Parathyroid adenoma (tissue), 2 donors: ENCODE measurements around the gene MCC.

Experiments used
- H2AFZ ChIP-seq: fragments of 300-600 bp; sonication (generic); one replicate; pipeline ENCODE4 v1.7.0; 2017; ENCODE audit warnings: antibody characterized with exemption, mild to moderate bottlenecking
- H3K27ac ChIP-seq: fragments of 300-600 bp; sonication (generic); one replicate; pipeline ENCODE4 v1.7.0; 2017
- H3K27me3 ChIP-seq: fragments of 300-600 bp; sonication (generic); one replicate; pipeline ENCODE4 v1.7.0; 2017; ENCODE audit warnings: low read length; ENCODE audit not compliant: control insufficient read depth, insufficient read depth
- H3K36me3 ChIP-seq: fragments of 300-600 bp; sonication (generic); one replicate; pipeline ENCODE4 v1.7.0; 2017; ENCODE audit warnings: low read length; ENCODE audit not compliant: control insufficient read depth, insufficient read depth
- H3K4me1 ChIP-seq: fragments of 300-600 bp; sonication (generic); one replicate; pipeline ENCODE4 v1.7.0; 2017; ENCODE audit warnings: control low read depth
- H3K4me2 ChIP-seq: fragments of 300-600 bp; sonication (generic); one replicate; pipeline ENCODE4 v1.7.0; 2017; ENCODE audit warnings: low read length
- H3K4me3 ChIP-seq: fragments of 300-600 bp; sonication (generic); one replicate; pipeline ENCODE4 v1.7.0; 2017; ENCODE audit warnings: low read depth, low read length
- H3K79me2 ChIP-seq: fragments of 300-600 bp; sonication (generic); one replicate; pipeline ENCODE4 v1.7.0; 2017; ENCODE audit warnings: control low read depth
- H3K9ac ChIP-seq: fragments of 300-600 bp; sonication (generic); one replicate; pipeline ENCODE4 v1.7.0; 2017; ENCODE audit warnings: mild to moderate bottlenecking
- H3K9me3 ChIP-seq: fragments of 300-600 bp; sonication (generic); one replicate; pipeline ENCODE4 v1.7.0; 2017; ENCODE audit warnings: low read length; ENCODE audit not compliant: control insufficient read depth
- CTCF ChIP-seq: fragments of 300-600 bp; sonication (generic); IDR thresholded peaks from one replicate; pipeline ENCODE4 v1.7.0; 2017; ENCODE audit warnings: antibody characterized with exemption, mild to moderate bottlenecking
- donor health status: primary hyperparathyroidism.

Gene MCC

DNA sequence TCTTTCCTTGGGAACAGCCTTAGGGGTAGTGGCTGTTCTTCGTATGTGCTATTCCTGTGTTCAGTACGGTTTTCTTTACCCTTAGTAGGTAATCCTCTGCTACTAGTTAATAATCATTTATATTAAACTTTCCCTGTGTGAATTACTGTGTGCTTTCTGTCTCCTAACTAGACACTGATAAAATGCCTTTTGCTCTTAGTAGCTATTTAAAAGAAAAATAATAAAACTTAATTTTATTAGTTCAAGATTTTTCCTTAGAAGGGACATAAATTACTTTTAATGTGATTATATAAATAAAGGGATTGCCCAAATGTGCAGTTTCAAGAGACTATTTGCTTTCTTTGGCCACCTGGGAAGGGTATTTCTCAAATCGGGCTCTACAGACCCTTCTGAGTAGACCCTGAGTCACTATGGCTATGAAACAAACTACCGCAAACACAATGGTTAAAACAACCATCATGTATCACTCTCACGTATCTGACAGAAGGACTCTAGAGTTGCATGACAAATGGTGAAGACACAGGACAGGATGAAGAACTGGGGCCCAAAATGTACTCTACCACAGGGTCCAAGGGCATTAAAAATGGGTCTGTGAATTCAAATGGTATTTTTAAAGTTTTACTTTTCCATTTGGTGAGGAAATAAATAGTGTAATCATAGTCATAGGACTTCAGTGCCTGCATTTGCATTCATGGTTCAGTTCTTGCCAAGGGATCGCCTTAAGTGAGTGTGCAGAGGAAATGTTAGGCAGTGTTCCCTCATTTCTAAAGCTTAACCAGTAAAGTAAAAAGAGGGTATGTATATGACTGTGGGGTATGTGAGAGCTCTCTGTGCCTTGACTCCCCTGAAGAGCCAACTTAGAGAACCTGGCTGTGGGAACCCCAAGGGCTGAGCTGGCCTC lies 150.5 kb downstream of the MCC start:
- H3K9ac ChIP-seq = no peak overlapping the region
- H3K9me3 ChIP-seq = no peaks in the 10 kb centered on the region
- H2AFZ ChIP-seq = no peak overlapping the region
- no peak overlapping the region for H3K4me2 ChIP-seq
- TF ChIP-seq CTCF = no peak
- H3K36me3 ChIP-seq = no peaks in the 10 kb centered on the region
- H3K4me3 ChIP-seq = no peak overlapping the region
- no peak overlapping the region for H3K27ac ChIP-seq
- no peaks in the 10 kb centered on the region for H3K27me3 ChIP-seq
- no peaks in the 10 kb centered on the region for H3K79me2 ChIP-seq
- peaks cover under 1% of the 10 kb centered on the region for H3K4me1 ChIP-seq

DNA sequence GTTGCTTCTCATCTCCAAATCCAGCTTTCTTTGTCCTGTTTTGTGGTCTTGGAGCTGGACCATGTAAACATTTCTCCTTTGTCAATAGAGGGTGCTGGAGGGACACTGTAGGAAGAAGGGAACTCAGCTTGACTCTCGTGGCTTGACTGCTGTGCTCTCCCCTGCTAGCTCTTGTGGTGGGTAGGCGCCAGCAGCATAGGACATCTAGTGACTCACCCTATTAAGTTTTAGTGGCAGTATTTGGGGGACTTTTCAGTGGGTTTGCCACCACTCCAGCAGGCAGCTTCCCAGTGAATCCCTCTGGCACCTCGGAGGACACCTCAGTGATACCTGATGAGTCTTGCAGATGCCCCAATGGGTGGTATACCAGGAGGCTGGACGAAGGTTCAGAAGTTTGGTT lies 151.3 kb downstream of the MCC start:
- Histone ChIP-seq H3K4me1 (peaks cover 3% of the 10 kb centered on the region), H3K79me2 (no peaks in the 10 kb centered on the region), H3K27me3 (no peaks in the 10 kb centered on the region), H3K9ac (no peak overlapping the region), H3K4me3 (no peak overlapping the region), H2AFZ (peak overlapping the region; percentile 8), H3K4me2 (no peak overlapping the region), H3K36me3 (no peaks in the 10 kb centered on the region), H3K27ac (no peak overlapping the region), H3K9me3 (no peaks in the 10 kb centered on the region)
- TF ChIP-seq CTCF = peak; percentile 51

GRCh38 chr5:113333411-113333810 lies 154.8 kb downstream of the MCC start:
- no peaks in the 10 kb centered on the region for H3K79me2 ChIP-seq
- H2AFZ ChIP-seq = no peak overlapping the region
- no peak overlapping the region for H3K9ac ChIP-seq
- H3K4me2 ChIP-seq = no peak overlapping the region
- no peak overlapping the region for H3K4me3 ChIP-seq
- H3K4me1 ChIP-seq = peaks cover 8% of the 10 kb centered on the region
- H3K36me3 ChIP-seq = no peaks in the 10 kb centered on the region
- H3K27ac ChIP-seq = no peak overlapping the region
- H3K27me3 ChIP-seq = no peaks in the 10 kb centered on the region
- H3K9me3 ChIP-seq = no peaks in the 10 kb centered on the region
- TF ChIP-seq CTCF = no peak

DNA sequence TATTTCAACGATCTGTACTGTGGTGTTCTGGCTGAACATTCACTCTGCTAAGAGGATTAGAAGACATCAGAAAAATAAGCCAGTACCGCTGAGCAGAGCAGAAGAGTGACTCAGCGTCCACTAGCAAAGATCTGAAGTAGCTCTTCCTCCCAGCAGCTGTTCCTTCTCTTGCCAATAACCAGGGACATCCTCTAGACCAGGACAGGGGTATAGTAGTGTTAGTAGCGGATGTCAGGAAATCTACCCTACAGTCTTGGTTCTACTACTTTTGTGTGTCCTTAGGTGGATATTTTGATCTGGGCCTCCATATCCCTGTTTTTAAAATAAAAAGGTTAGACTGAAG lies 157.1 kb downstream of the MCC start:
- Histone ChIP-seq H3K4me1 (peaks cover 8% of the 10 kb centered on the region), H3K36me3 (no peaks in the 10 kb centered on the region), H2AFZ (no peak overlapping the region), H3K27me3 (no peaks in the 10 kb centered on the region), H3K9ac (no peak overlapping the region), H3K9me3 (no peaks in the 10 kb centered on the region), H3K4me2 (peak overlapping the region; percentile 22), H3K4me3 (no peak overlapping the region), H3K79me2 (peaks cover 7% of the 10 kb centered on the region), H3K27ac (peak overlapping the region; percentile 13)
- TF ChIP-seq CTCF = no peak
